Subcutaneous abdominal adipose tissue (tissue), 5 donors: ENCODE measurements around the gene TTC16.

ENCODE experiments used
- H3K27ac ChIP-seq: one replicate; pipeline ENCODE4 v1.7.0; 2013; ENCODE audit warnings: low read depth, mild to moderate bottlenecking, inconsistent platforms, low read length, moderate library complexity
- H3K27me3 ChIP-seq, 5 donors: one replicate each; pipeline ENCODE4 v1.7.0; 2013; ENCODE audit warnings: low read length in 5 of 5, inconsistent platforms in 1 of 5; ENCODE audit not compliant: control insufficient read depth in 5 of 5, insufficient read depth in 4 of 5
- H3K36me3 ChIP-seq, 5 donors: one replicate each; pipeline ENCODE4 v1.7.0; 2013; ENCODE audit warnings: low read length in 5 of 5; ENCODE audit not compliant: control insufficient read depth in 5 of 5, insufficient read depth in 5 of 5
- H3K4me1 ChIP-seq, 5 donors: one replicate each; pipeline ENCODE4 v1.7.0; 2013; ENCODE audit warnings: low read length in 5 of 5, mild to moderate bottlenecking in 3 of 5, moderate library complexity in 1 of 5; ENCODE audit not compliant: control insufficient read depth in 5 of 5, insufficient read depth in 5 of 5
- H3K4me3 ChIP-seq, 5 donors: one replicate each; pipeline ENCODE4 v1.7.0; 2013; ENCODE audit warnings: low read length in 5 of 5, low read depth in 1 of 5
- H3K9ac ChIP-seq, 5 donors: one replicate each; pipeline ENCODE4 v1.7.0; 2013; ENCODE audit warnings: low read length in 5 of 5, mild to moderate bottlenecking in 4 of 5, moderate library complexity in 3 of 5
- H3K9me3 ChIP-seq, 5 donors: one replicate each; pipeline ENCODE4 v1.7.0; 2013; ENCODE audit warnings: low read length in 5 of 5; ENCODE audit not compliant: control insufficient read depth in 5 of 5
- donor health status: healthy.
- donor health status: healthy.
- donor health status: healthy.
- donor health status: healthy.
- donor health status: healthy.

Gene TTC16

GRCh38 chr9:127717766-127718165 is 1.9 kb downstream of the TTC16 start:
- no peaks in the 10 kb centered on the region for H3K36me3 ChIP-seq
- no peak overlapping the region for H3K27ac ChIP-seq
- H3K4me3 ChIP-seq = no peak overlapping the region
- H3K9me3 ChIP-seq = no peaks in the 10 kb centered on the region
- no peak overlapping the region for H3K9ac ChIP-seq
- H3K4me1 ChIP-seq = peaks cover 0 to 23% (median 17%) of the 10 kb centered on the region in 5 donors
- H3K27me3 ChIP-seq = no peaks in the 10 kb centered on the region

DNA sequence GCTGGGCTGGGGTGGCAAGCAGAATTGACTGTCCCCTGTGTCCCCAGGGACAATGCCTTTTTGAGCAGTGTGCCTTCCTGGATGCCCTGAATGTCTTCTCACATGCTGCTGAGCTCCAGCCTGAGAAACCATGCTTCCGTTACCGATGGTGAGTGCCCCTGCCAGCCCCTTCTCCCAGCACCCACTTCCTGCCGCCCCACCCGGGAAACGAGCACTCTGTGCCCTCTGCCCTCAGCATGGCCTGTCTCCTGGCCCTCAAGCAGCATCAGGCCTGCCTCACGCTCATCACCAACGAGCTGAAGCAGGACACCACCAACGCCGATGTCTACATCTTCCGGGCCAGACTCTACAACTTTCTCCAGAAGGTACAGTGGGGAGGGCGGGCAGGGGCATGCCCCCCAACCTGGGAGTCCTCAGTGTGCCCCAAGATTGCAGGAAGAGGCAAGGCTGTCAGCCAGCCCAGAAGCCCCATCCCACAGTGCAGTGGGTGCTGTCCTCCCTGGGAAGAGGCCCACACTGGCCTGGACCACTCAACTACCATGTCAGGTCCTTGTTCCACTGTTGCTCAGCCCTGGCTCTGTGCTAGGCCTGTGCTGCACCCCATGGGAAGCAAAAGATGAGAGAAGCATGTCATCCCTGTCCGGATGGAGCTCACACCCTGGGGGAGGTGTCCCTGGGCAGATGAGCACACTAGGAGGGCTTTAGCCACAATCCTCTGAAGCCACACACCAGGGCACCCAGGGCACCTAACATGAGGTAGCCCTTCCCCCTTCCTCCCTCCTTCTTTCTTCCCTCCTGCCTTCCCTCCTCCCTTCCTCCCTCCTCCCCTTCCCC is 4.4 kb downstream of the TTC16 start:
- H3K4me1 ChIP-seq = peaks cover 0 to 29% (median 22%) of the 10 kb centered on the region in 5 donors
- H3K4me3 ChIP-seq = no peak overlapping the region
- H3K27me3 ChIP-seq = no peaks in the 10 kb centered on the region
- no peaks in the 10 kb centered on the region for H3K9me3 ChIP-seq
- no peak overlapping the region for H3K9ac ChIP-seq
- H3K27ac ChIP-seq = no peak overlapping the region
- no peaks in the 10 kb centered on the region for H3K36me3 ChIP-seq

DNA sequence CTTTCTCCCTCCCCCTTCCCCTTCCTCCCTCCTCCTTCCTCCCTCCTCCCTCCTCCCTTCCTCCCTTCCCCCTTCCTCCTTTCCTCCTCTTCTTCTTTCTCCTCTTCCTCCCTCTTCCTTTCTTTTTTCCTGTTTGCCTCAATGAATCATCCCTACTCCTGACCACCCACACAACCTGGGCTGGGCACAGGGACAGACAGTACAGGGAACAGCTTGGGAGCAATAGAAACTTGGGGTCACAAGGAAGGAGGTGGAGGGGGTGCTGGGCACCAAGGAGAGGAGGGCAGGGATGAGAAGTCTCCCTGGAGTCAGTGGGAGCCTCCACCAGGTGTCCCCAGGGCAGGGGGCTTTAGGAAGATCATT is 5.0 kb downstream of the TTC16 start:
- Histone ChIP-seq H3K27me3 (no peaks in the 10 kb centered on the region), H3K36me3 (no peaks in the 10 kb centered on the region), H3K27ac (no peak overlapping the region), H3K9me3 (no peaks in the 10 kb centered on the region), H3K9ac (no peak overlapping the region), H3K4me1 (peaks cover 0 to 27% (median 21%) of the 10 kb centered on the region in 5 donors), H3K4me3 (no peak overlapping the region)

DNA sequence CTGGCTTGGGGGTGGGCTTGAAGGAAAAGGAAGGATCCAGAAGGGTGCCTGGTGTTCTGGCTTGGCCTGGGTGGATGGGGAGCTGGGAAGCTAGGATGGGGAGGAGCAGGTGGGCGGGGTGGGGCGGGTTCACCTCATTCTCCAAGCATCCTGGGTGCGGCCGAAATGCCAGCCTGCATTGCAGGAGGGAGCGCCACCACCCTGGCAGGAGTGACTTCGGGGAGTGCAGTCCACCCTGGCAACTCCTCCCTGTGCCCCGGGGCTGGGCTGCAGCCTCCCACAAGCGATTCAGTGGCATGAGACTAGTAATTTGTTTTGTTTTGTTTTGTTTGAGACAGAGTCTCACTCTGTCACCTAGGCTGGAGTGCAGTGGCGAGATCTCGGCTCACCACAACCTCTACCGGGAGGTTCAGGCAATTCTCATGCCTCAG is 5.5 kb downstream of the TTC16 start:
- Histone ChIP-seq H3K27me3 (no peaks in the 10 kb centered on the region), H3K9me3 (no peaks in the 10 kb centered on the region), H3K9ac (no peak overlapping the region), H3K27ac (no peak overlapping the region), H3K4me1 (peaks cover 0 to 22% (median 15%) of the 10 kb centered on the region in 5 donors), H3K4me3 (no peak overlapping the region), H3K36me3 (no peaks in the 10 kb centered on the region)

DNA sequence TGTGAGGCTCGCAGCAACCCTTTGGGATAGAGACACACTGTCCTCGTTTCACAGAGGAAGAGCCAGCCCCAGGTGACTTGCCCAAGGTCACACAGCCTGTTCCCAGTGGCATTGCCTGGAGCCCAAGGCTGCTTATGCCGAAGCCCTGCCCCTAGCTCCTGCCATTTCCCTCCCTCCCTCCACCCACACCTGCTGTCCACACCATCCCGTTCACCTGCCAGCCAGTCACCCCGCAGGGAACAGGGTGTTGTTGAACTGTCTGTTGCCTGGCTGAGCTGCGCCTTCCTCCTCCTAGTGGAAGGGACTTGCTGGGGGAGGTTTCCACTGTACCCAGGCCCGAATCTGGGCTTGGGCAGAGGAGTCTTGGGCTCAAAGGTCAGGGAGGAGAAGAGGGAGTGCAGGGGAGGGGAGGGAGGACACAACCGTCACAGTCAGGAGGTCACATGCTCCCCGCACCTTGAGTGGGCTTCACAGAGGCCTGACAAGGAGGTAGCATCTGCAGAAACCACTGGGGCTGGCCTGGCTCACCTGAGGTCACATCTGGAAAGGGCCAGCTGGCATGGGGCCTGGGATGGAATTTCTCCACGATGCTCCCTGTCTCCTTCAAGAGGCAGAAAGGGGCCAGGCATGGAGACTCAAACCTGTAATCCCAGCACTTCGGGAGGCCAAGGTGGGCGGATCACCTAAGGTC is 6.3 kb downstream of the TTC16 start:
- Histone ChIP-seq H3K36me3 (no peaks in the 10 kb centered on the region), H3K27me3 (no peaks in the 10 kb centered on the region), H3K4me3 (no peak overlapping the region), H3K4me1 (peaks cover 0 to 22% (median 15%) of the 10 kb centered on the region in 5 donors), H3K27ac (no peak overlapping the region), H3K9me3 (no peaks in the 10 kb centered on the region), H3K9ac (no peak overlapping the region)

GRCh38 chr9:127723013-127723412 is 7.1 kb downstream of the TTC16 start:
- Histone ChIP-seq H3K36me3 (no peaks in the 10 kb centered on the region), H3K9me3 (no peaks in the 10 kb centered on the region), H3K27ac (no peak overlapping the region), H3K4me1 (peaks cover 0 to 19% (median 15%) of the 10 kb centered on the region in 5 donors), H3K27me3 (no peaks in the 10 kb centered on the region), H3K4me3 (no peak overlapping the region), H3K9ac (no peak overlapping the region)

- Histone ChIP-seq H3K9me3 (no peaks in the 10 kb centered on the region), H3K36me3 (no peaks in the 10 kb centered on the region), H3K27ac (no peak overlapping the region), H3K9ac (no peak overlapping the region), H3K27me3 (no peaks in the 10 kb centered on the region), H3K4me3 (no peak overlapping the region), H3K4me1 (peaks cover 0 to 19% (median 15%) of the 10 kb centered on the region in 5 donors)
These were observed 7.6 kb downstream of the TTC16 start for GRCh38 chr9:127723444-127723843.

- Histone ChIP-seq H3K27me3 (no peaks in the 10 kb centered on the region), H3K27ac (no peak overlapping the region), H3K9ac (no peak overlapping the region), H3K36me3 (no peaks in the 10 kb centered on the region), H3K4me1 (peaks cover 0 to 19% (median 15%) of the 10 kb centered on the region in 5 donors), H3K4me3 (no peak overlapping the region), H3K9me3 (no peaks in the 10 kb centered on the region)
These were observed 8.1 kb downstream of the TTC16 start for GRCh38 chr9:127724012-127724411.

GRCh38 chr9:127726871-127727270 is 11.0 kb downstream of the TTC16 start:
- Histone ChIP-seq H3K27me3 (no peaks in the 10 kb centered on the region), H3K4me1 (peaks cover 0 to 19% (median 15%) of the 10 kb centered on the region in 5 donors), H3K9me3 (no peaks in the 10 kb centered on the region), H3K27ac (no peak overlapping the region), H3K36me3 (peaks cover 0 to 21% (median 8%) of the 10 kb centered on the region in 5 donors), H3K9ac (no peak overlapping the region), H3K4me3 (no peak overlapping the region)

DNA sequence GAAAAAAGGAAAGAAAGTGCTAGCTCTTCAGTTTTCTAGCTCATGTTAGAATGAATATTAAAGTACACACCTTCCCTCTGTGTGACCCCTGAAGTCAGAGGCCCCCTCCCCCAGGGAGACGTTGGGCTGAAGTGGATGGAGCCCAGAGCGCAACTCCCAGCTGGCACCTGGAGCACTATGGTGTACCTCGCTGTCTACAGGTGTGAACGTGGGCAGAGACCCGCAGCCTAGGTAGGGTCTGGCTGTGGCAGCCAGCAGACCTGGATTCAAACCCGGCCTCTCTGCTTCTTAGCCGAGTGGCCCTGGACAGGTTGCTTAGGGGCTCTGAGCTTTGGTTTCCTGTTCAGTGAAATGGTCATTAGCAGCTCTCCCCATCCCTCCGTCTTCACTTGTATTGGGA is 12.9 kb downstream of the TTC16 start:
- Histone ChIP-seq H3K36me3 (peaks cover 0 to 37% (median 21%) of the 10 kb centered on the region in 5 donors), H3K27ac (no peak overlapping the region), H3K9me3 (no peaks in the 10 kb centered on the region), H3K4me3 (no peak overlapping the region), H3K9ac (no peak overlapping the region), H3K4me1 (peaks cover 0 to 12% (median 11%) of the 10 kb centered on the region in 5 donors), H3K27me3 (no peaks in the 10 kb centered on the region)
